ENCODE results near the gene RDM1. TPM values are rescaled to one million over a fixed set of nuclear protein-coding genes. Genes with fewer than 3 reads are reported as not detected.
"Not testable (repeated sequence)": the region's sequence is repeated elsewhere in the genome, so short reads cannot be mapped to it uniquely, and the experiment has no call there.

The RDM1 gene
- total RNA-seq, 4 donors from 2014 or later = 0.79 TPM; not detected in 3

GRCh38 chr17:35900708-35901480 is 29.7 kb downstream of the RDM1 start:
- Histone ChIP-seq H3K27me3 (no peaks in the 10 kb centered on the region), H3K27ac (no peak overlapping the region), H3K4me3 (no peak overlapping the region), H3K36me3 (no peaks in the 10 kb centered on the region), H3K9me3 (no peaks in the 10 kb centered on the region), H3K4me1 (no peaks in the 10 kb centered on the region)
- WGBS, 2 donors (ENCODE audit: low coverage in 1 of 2) = 44 to 46% methylated on average over 5 to 11 of the region's 11 CpGs
- no peak for TF ChIP-seq CTCF (IDR thresholded peaks at IDR 0.05)
- TF ChIP-seq POLR2A (IDR thresholded peaks at IDR 0.05) = no peak
- no peak for TF ChIP-seq EP300 (IDR thresholded peaks at IDR 0.05)
- no peak for TF ChIP-seq POLR2AphosphoS5 (IDR thresholded peaks at IDR 0.05)
- no peak for ATAC-seq

GRCh38 chr17:35900280-35900679 is 30.3 kb downstream of the RDM1 start:
- Histone ChIP-seq H3K4me3 (no peak overlapping the region), H3K27me3 (no peaks in the 10 kb centered on the region), H3K9me3 (no peaks in the 10 kb centered on the region), H3K4me1 (no peaks in the 10 kb centered on the region), H3K36me3 (no peaks in the 10 kb centered on the region), H3K27ac (no peak overlapping the region)
- no peak for TF ChIP-seq POLR2A (IDR thresholded peaks at IDR 0.05)
- no peak for TF ChIP-seq POLR2AphosphoS5 (IDR thresholded peaks at IDR 0.05)
- TF ChIP-seq CTCF (IDR thresholded peaks at IDR 0.05) = no peak
- no peak for TF ChIP-seq EP300 (IDR thresholded peaks at IDR 0.05)
- no peak for ATAC-seq
- 75 to 100% methylated on average over 1 to 2 of the region's 5 CpGs for WGBS, 2 donors (ENCODE audit: low coverage in 1 of 2)

GRCh38 chr17:35898283-35899070 is 32.1 kb downstream of the RDM1 start:
- no peak for ATAC-seq
- Histone ChIP-seq H3K9me3 (no peaks in the 10 kb centered on the region), H3K27me3 (no peaks in the 10 kb centered on the region), H3K27ac (no peak overlapping the region), H3K4me1 (no peaks in the 10 kb centered on the region), H3K4me3 (no peak overlapping the region), H3K36me3 (no peaks in the 10 kb centered on the region)
- no peak for TF ChIP-seq CTCF (IDR thresholded peaks at IDR 0.05)
- no peak for TF ChIP-seq POLR2AphosphoS5 (IDR thresholded peaks at IDR 0.05)
- no peak for TF ChIP-seq POLR2A (IDR thresholded peaks at IDR 0.05)
- no peak for TF ChIP-seq EP300 (IDR thresholded peaks at IDR 0.05)
- WGBS, 2 donors (ENCODE audit: low coverage in 1 of 2) = 56 to 67% methylated on average over 1 to 4 of the region's 6 CpGs

GRCh38 chr17:35897772-35898171 is 32.8 kb downstream of the RDM1 start:
- 92 to 98% methylated on average over 4 to 6 of the region's 7 CpGs for WGBS, 2 donors (ENCODE audit: low coverage in 1 of 2)
- not testable (repeated sequence) for H3K36me3 ChIP-seq, H3K4me1 ChIP-seq, ATAC-seq, H3K9me3 ChIP-seq, H3K27me3 ChIP-seq, H3K27ac ChIP-seq, H3K4me3 ChIP-seq

GRCh38 chr17:35895636-35896587 is 34.7 kb downstream of the RDM1 start:
- Histone ChIP-seq H3K4me3 (no peak overlapping the region), H3K36me3 (no peaks in the 10 kb centered on the region), H3K4me1 (no peaks in the 10 kb centered on the region), H3K9me3 (no peaks in the 10 kb centered on the region), H3K27ac (no peak overlapping the region), H3K27me3 (no peaks in the 10 kb centered on the region)
- WGBS, 2 donors (ENCODE audit: low coverage in 1 of 2) = 69 to 93% methylated on average over 11 to 12 of the region's 14 CpGs
- no peak for ATAC-seq
- TF ChIP-seq POLR2AphosphoS5 (IDR thresholded peaks at IDR 0.05) (no peak), EP300 (IDR thresholded peaks at IDR 0.05) (no peak), POLR2A (IDR thresholded peaks at IDR 0.05) (no peak)
